ENCODE results near the gene RAB8B.

The RAB8B gene

DNA sequence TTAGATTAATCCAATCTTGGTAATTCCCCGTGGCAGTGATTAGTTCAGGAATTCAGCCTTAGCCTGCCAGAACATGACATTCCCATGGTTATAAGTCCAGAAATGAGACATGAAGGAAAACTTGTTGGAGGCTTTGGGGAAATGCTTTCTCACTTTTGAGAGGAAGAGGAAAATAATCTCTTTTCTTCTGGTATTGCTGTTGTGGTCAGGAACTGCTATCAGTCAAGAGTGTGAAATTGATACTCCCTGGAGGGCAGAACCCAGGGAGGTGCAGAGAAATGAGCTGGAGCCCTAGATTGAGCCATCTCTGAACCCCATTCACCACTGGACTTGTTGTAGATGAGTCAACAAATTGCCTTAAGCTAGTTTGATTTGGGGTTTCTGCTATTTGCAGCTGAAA, 49.4 kb downstream of the RAB8B start:
- no peak for DNase-seq

DNA sequence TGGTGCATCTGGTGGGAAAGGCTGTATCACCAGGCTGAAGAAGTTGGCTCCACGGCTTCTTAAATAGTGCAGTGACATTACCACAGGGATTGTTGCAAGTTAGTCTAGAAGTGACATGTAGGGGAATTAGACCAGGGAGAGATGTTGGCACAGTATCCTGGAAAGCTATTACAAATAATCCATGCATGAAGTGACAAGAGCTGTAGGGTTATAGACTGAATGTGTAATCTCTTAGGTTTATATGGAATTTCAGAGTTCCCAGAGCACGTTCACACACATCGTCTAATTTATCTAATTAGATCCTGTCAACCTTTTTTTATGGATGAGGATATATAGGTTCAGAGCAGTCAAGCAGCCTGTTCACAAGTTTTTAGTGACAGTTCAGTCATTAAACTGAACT, 50.7 kb downstream of the RAB8B start:
- no peak for DNase-seq

DNA sequence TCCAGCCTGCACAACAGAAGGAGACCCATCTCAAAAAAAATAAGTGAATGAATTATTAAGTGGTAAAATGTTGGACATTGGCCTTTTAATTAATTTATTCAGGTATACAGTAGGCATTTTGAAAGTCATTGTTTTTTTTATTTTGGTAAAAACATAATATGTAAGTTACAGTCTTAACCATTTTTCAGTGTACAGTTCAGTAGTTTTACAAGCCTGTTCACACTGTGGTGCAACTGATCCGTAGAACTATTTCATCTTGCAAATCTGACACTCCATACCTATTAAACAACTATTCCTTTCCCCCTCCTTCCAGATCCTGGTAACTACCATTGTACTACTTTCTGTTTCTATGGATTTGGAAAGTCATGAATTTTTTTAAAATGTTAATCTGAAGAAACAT, 51.9 kb downstream of the RAB8B start:
- no peak for DNase-seq

DNA sequence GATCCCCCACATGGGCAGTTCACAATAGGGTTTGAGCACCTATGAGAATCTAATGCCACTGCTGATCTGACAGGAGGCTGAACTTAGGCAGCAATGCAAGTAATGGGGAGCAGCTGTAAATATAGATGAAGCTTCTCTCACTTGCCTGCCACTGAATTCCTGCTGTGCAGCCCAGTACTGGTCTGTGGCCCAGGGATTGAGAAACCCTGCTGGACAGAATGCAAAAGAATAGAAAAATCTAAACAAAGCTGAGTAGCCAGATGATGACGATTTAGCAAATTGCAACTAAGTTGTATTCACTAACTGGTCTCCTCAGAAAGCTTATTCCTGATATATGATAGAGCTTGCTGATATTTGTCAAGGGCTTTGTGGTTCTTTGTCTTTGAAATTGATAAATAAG, 53.7 kb downstream of the RAB8B start:
- no peak for DNase-seq

DNA sequence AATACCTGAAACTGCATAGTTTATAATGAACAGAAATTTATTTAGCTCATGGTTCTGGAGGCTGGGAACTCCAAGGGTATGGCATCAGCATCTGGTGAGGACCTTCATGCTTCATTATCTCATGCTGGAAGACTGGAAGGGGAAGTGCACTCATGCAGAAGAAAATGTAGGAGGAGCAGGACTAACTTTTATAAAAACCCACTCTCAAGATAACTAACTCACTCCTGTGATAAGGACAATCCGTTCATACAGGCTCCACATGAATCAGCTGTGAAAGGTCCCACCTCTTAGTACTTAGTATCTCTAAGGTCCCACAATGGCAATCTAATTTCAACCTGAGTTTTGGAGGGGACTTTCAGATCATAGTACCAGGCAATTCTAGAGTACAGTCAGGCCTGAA, 54.4 kb downstream of the RAB8B start:
- DNase-seq, result no peak

DNA sequence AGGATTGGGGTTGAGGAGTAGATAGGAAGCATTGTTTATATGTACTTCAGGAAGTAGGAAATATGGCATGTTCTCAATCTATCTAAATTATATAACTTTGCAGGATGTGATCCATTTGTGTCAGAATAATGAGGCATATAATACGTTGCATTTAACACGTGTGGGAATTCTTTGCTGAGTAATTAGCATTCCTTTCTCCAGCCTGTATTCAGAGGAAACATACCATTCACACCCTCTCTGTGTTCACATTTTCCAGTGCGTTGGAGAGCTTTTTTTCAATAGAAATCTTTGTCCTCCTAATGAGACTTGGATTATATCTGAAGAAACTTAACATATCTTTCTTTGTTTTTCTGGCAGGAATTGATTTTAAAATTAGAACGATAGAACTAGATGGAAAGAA, 55.0 kb downstream of the RAB8B start:
- DNase-seq, result no peak

DNA sequence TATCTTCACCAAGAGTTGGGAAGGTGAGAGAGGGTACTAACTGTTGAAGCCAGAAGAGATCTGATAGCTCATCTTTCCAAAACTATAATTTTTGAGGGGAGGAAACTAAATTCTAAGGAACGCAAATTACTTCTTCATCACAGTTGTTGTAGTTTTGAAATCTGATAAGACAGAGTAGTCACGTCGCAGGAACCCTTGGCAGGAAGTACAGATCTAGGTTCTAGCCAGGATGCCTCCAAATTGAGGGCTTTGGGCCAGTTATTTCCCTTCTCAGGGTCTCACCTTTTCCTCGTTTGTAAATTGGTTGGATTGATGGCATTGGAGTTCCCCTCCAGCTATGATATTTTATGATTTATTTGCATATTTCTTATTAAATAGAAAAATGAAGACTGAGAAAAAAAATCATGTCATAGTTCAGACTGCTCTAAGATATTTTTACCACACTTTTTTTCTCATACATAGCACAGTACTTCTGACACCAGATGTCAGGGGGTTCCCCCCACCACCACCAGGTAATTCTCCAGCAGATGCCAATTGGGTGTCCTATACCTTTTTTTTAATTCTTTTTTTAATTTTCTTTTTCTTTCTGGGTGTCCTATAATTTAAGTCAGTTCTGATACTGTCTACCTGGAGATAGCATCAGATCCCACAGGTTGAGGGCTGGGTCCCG, 55.7 kb downstream of the RAB8B start:
- DNase-seq, result peak; percentile 22

DNA sequence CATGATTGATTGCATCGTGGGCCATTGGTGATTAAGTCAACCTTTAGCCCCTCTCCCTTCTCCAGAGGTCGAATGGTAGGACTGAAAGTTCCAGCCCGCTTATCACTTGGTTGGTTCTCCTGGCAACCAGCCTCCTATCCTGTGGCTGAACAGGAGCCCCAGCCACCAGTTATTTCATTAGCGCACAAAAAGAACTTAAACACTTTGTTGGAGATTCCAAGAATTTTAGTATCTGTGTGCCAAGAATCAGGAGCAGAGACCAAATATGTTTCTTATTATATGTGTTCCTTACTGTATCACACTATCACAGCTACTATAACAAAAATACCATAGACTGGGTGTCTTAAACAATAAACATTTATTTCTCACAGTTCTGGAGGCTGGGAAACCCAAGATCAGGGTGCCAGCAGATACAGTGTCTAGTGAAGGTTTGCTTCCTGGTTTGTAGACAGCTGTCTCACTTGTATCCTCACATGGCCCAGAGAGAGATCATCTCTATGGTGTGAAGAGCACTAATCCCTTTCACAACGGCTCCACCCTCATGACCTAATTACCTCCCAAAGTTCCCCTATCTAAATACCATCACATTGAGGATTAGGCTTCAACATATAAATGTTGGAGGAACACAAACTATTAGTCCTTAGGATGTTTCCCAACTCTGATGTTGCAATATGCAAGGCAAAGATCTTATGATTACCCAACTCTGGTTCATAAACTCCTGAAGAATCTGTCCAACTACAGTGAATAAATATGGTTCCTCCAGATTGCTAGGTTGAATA, 57.5 kb downstream of the RAB8B start:
- peak; percentile 15 for DNase-seq

DNA sequence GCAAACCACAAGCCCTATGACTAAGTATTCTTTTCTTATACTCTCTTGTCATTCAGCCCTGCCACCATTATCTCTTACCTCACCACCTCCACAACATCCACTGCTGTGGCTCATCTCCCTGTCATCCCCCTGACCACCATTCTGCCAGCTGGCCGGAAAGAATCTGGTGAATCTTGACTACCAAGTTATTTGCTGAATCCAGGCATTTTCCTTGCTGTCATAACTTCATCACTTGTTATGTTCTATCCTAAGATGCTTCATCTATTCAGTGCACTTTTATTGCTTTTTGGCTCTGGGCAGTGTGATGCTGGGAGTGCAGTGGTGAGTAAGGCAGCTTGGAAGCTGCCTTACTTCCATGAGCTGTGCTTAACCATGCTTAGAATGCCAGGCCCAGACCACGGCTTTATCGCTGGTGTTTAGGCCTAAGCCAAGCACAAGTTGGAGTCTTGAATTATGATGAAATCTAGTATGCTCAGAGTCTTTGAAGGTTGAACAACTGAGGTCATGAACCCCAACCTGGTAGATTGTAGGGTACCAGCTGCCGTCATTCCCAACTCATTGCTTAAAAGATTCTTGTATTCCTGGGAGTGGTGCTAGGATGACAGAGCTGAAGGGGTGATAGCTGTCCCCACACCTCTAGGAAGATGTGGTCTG, 61.0 kb downstream of the RAB8B start:
- no peak for DNase-seq

DNA sequence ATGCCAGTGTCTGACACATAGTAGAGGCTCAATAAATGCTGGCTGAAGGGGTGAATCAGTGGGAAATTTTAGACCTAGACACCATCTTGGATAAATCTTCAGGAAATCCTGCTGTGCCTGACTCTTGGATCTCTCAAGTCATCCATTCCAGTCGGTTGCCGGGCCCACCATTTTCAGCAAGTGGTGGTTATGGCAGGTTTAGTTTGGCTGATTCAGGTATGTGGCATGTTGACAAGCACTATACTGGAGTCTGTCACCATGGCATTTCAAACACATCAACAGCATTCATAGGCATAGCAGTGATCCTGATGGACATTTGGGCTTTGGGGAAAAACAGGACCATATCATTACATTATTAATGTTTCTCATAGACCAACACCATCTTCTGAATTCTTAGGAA, 62.3 kb downstream of the RAB8B start:
- no peak for DNase-seq

DNA sequence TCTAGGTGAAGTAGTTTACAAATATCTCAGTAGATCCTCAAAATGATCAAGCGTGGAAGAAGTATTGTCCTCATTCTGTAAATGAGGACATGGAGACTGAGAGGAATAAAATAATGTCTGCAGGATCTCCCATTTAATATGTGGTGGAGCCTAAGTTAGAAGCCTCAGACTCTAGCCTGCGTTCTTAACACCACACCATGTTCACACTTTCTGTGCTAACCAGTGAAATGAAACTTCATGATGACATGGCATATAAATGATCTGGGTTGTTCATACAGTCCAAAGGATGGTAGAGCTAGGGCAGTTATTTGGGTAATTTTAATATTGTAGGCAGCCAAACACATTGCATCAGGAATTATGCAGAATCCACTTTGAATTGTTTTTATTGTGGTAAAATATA, 62.9 kb downstream of the RAB8B start:
- no peak for DNase-seq

DNA sequence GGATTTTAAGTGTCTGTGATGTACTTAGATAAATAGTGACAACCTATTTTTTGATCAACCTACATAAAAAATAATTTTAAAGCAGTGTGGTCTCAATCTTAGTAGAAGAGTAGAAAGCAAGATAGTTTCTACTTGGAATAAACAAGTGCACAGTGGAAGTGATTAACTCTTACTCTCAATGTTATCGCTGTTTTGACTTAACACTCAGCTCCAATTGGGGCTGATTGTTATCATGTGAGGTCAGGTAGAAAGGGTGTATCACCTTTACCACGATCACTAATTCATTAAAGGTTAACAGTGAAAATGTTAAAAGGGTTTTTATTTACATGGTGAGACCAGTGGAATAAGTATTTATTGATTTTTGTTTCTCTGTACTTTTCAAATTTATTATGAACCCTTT, 65.6 kb downstream of the RAB8B start:
- DNase-seq, result no peak

DNA sequence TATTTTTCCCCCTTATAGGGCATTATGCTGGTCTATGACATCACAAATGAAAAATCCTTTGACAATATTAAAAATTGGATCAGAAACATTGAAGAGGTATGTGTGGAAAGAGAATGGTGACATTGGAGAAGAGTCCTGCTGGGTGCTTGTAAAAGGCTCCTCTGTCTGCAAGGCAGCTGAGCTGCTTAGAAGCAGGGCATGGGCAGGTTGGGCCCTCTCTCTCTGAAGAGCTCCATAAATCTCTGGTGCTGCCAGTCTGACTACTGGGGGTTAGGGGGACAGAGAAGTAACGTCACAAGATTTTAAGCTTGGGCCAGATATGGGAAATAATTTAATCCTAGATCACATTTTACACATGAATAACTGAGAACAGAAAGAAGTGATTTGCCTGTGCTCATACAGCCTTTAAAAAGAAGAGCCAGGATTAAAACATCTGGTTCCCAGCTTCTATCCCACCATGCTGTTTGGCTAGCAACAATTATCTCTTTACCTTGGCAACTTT, 66.1 kb downstream of the RAB8B start:
- no peak for DNase-seq

DNA sequence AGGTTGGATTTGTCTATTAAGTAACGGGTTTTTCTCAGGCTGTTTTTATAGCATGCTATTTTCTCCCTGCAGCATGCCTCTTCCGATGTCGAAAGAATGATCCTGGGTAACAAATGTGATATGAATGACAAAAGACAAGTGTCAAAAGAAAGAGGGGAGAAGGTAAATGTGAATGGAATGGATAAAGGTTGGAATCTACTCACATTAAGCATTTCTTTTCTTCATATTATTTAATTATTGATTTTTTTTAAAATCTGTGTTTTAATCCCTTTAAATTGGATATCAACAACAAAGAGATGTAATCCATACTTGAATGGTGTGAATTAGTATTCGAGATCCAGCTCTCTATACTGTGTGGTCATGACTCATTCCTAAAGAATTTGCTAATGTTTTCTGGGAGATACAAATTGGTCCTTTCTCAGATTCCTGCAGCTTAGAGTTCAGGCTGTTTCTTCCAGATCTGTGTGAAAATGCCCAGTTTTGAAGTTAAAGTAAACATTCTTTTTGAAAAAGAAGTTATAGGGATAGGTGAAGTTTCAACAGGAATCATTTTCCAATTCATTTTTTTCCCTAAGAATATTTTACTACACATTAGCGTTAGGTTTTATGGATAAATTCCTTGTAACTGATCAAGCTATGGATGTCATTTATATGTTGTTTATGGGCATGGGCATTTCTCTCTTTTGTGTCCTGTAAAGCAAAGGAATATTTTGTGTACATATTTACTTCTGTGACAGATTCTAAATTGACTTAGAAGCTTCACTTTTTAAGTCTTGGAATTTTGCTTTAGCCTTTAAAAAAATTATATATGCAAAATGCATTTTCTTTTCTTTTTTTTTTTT, 67.2 kb downstream of the RAB8B start:
- DNase-seq, result no peak

DNA sequence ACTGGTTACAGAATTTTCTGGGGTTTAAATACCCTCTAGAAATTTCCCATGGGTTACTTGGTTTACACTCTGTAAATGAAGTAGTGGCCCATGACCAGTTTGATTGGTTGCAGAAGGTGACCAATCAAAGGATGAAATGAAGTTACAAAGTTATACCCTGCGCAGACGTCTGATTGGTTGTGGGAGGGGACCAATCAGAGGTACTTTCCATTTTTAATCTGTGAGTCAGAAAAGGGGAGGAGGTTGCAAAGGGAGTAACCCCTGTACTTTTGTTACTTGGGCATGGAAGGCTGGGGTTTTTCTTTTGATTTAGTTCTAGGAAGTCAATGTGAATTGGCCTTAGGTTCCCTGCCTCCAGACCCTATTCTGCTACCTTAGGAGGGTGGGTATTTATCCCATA, 69.3 kb downstream of the RAB8B start:
- DNase-seq, result no peak

DNA sequence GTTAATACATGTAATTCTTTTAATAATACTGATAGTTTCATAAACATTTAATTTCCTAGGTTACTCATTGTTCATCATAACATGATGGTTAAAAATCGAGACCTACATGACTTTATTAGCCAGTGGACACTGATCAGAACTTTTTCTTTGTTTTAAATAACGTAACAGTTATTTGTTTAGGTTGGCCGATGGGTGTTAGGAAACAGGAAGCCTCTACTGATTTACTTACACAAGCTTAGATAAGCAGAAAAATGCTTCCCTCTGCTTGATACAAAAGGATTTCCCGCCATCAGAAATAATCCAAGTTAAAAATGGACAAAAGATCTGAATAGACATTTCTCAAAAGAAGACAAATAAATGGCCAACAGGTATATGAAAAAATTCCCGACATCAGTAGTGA, 71.4 kb downstream of the RAB8B start:
- DNase-seq, result no peak

DNA sequence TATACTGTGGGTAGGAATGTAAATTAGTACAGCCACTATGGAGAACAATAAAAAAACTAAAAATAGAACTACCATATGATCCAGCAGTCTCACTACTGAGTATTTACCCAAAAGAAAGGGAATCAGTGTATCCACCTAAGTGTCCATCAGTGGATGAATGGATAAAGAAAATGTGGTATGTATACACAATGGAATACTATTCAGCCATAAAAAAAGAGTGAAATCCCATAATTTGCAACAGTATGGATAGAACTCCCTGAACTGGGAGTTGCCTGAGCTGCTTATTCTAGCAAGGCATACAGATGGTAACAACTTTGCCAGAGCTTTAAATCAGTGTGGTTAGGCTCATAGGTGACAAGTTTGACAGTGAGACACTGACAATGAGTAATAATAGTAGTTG, 71.9 kb downstream of the RAB8B start:
- DNase-seq, result no peak

DNA sequence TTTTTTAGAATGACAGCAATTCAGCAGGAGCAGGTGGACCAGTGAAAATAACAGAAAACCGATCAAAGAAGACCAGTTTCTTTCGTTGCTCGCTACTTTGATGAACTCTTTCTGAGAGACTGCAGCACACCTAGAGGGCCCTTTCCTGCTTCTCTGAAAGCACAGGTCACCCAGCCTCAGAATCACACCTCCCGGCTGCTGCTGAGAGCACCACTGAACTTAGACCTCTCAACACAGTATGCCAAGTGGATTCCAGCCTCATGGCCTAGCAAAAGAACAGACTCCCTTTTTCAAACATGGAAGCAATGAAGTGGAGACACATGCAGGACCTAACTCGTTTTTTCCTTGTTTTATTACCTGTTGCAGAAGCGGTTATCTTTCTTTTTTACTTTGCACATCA, 74.1 kb downstream of the RAB8B start:
- no peak for DNase-seq

DNA sequence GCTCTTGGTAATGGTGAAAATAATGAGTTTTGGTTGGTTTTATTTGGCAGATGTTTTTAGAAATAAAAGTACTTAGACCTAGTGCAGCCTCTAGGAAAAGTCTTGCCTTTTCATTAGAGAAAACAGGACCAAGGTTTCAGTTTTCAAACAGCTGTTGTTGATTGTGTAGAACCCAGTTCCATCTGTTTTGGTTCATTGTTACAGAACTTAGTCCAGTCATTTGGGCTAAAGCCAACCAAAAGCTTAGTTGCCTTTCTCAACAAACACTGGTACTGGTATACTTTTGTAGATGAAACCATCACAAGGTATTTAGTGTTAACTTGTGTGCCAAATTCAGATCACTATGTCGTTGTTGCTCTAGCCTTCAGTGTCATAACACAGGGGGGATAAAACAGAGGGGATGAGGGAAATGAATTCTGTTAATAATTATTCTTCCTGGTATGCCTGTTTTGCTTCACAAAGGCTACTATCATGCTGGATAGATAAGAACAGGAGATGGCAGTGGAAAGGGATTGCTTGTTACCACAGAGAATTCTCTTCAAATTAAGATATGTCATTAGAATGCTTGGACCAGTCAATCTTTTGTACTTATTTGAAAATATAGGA, 75.4 kb downstream of the RAB8B start:
- no peak for DNase-seq

DNA sequence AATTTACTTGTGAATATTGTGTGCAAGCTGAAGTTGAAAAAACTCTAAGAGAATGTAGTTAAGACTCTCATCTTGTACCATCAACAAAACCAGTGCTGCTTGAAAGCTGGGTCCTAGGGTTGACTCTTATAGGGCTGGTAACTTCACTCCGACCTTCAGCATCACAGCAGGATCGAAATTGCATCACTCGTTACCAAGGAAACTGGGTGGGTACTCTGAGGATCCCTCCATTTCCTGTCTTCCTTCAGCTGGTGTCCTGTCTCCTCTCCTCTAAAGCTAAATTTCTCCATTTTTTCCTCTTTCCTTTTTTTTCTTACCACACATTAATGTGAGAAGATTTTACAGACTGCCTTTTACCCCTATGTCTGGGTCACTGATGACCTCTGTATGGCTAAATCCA, 85.0 kb downstream of the RAB8B start:
- DNase-seq, result peak; percentile 13

DNA sequence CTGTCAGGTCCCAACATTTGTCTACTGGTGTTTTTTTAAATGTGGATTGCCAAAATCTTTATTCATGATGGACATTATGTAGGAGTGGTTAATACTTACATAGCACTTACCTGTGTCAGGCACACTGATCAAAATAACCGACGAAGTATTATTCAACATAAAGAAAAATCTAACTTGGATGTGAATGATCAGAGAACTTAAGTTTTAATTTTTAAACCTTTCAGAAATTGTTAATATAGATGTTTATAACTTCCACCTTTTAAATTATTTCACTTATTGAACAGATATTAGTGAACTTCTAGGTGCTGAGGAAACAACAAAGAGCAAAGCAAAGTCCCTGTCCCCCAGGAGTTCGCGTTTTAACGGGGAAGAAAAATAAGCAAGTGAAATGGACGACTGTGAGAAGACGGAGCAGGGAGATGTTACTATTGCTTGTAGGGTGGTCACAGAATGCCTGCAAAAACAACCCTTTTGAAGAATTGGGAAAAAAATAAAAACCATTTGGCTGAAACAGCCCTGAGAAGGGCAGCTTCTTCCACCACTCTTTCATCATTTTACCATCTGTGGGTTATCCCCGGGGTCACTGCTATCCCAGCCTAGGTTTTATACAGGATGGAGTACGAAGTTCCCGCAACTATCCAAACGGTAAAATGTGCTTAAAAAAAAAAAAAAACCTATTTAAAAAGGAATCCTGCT, 87.1 kb downstream of the RAB8B start:
- no peak for DNase-seq
